ENCODE results near the gene PLXNA2.

GRCh38 chr1:208145167-208145566 is 99.0 kb downstream of the PLXNA2 start:
- TF ChIP-seq POLR2AphosphoS5 (IDR thresholded peaks at IDR 0.05; ENCODE audit: low read depth, low read length) = no peak
- TF ChIP-seq SIN3A (IDR thresholded peaks at IDR 0.05; ENCODE audit: borderline replicate concordance, insufficient read depth, low read length) = no peak
- TF ChIP-seq TAF1 (IDR thresholded peaks at IDR 0.05; ENCODE audit: borderline replicate concordance, insufficient read depth, low read length) = no peak
